H1 (cell line): ENCODE results near the gene MAPKAP1.

Source experiments
- CTCF ChIP-seq, 3 experiments: IDR thresholded peaks; 1 replicate in 2 of 3; 2 replicates in 1 of 3; pipeline versions ENCODE4 v1.5.1 to v1.6.1; 2011; ENCODE audit warnings: low read length in 3 of 3, mild to moderate bottlenecking in 3 of 3, inconsistent platforms in 2 of 3, low read depth in 1 of 3, moderate library complexity in 1 of 3; ENCODE audit not compliant: insufficient read depth in 1 of 3; ENCODE audit errors: control extremely low read depth in 1 of 3
- MAX ChIP-seq: IDR thresholded peaks from 2 replicates; pipeline ENCODE4 v1.6.1; 2012; ENCODE audit warnings: inconsistent platforms
- SIX5 ChIP-seq: IDR thresholded peaks from 2 replicates; pipeline ENCODE4 v1.6.1; 2011; ENCODE audit warnings: mild to moderate bottlenecking, low read depth, low read length

GRCh38 chr9:125604196-125604595 is 102.8 kb downstream of the MAPKAP1 start:
- no peak for TF ChIP-seq CTCF (IDR thresholded peaks at IDR 0.05; ENCODE audit: control extremely low read depth in 1 of 3, insufficient read depth in 1 of 3, low read depth in 1 of 3, low read length in 3 of 3)
- TF ChIP-seq SIX5: no peak
- TF ChIP-seq MAX: no peak
